GM18499 (cell line): ENCODE measurements around the gene HOXC12.

Experiments
- ATAC-seq: cut with Tn5 transposase; IDR thresholded peaks from one replicate; pipeline ENCODE4 v1.9.1; 2021; ENCODE audit warnings: moderate number of reproducible peaks; ENCODE audit not compliant: insufficient read depth, unreplicated experiment

Gene HOXC12

GRCh38 chr12:53969588-53970259 is 15.0 kb downstream of the HOXC12 start:
- ATAC-seq, result no peak

- ATAC-seq, result no peak
Measured at GRCh38 chr12:53970451-53970850, 15.7 kb downstream of the HOXC12 start.

GRCh38 chr12:53971129-53971528 is 16.4 kb downstream of the HOXC12 start:
- no peak for ATAC-seq

- ATAC-seq, result no peak
Measured at GRCh38 chr12:53971686-53972085, 17.0 kb downstream of the HOXC12 start.

- no peak for ATAC-seq
Measured at GRCh38 chr12:53972152-53972702, 17.5 kb downstream of the HOXC12 start.

GRCh38 chr12:53972722-53973235 is 18.1 kb downstream of the HOXC12 start, which contains the start of gene HOXC11:
Gene HOXC11, plus strand, starts transcription at chr12:53973126. Its CDS starts 116 bp downstream, at chr12:53973242.
- no peak for ATAC-seq

- ATAC-seq, result no peak
Measured at GRCh38 chr12:53973236-53974042, 18.7 kb downstream of the HOXC12 start.

- ATAC-seq, result no peak
Measured at GRCh38 chr12:53974084-53975063, 19.7 kb downstream of the HOXC12 start, which contains the start of gene HOTAIR. Gene HOTAIR, minus strand, starts transcription at chr12:53974954.

GRCh38 chr12:53975064-53975471 is 20.4 kb downstream of the HOXC12 start:
- no peak for ATAC-seq

- no peak for ATAC-seq
Measured at GRCh38 chr12:53975479-53976152, 20.9 kb downstream of the HOXC12 start.

GRCh38 chr12:53976172-53976822 is 21.6 kb downstream of the HOXC12 start:
- no peak for ATAC-seq

- no peak for ATAC-seq
Measured at GRCh38 chr12:53976823-53977595, 22.3 kb downstream of the HOXC12 start.

- no peak for ATAC-seq
Measured at GRCh38 chr12:53977596-53978445, 23.1 kb downstream of the HOXC12 start.

- no peak for ATAC-seq
Measured at GRCh38 chr12:53978477-53979356, 24.0 kb downstream of the HOXC12 start.

GRCh38 chr12:53980104-53980801 is 25.6 kb downstream of the HOXC12 start:
- no peak for ATAC-seq
